H1 (cell line): Measurements from ENCODE around the gene RSAD1. TPM values are rescaled to one million over a fixed set of nuclear protein-coding genes. Genes with fewer than 3 reads are reported as not detected.

Experiments
- CTCF ChIA-PET: fragments of 300-600 bp; sonication (Branson Sonifier 250); formaldehyde crosslinking; loops from one replicate; lab custom pipeline; 2021; ENCODE audit not compliant: partially characterized antibody; lab: Charles Lee
- POLR2A ChIA-PET: fragments of 300-600 bp; sonication (Branson Sonifier 250); formaldehyde crosslinking; loops from one replicate; lab custom pipeline; 2021; ENCODE audit warnings: inconsistent platforms; ENCODE audit not compliant: partially characterized antibody; lab: Charles Lee
- DNase-seq, 2 experiments: peaks; one replicate each; pipeline versions ENCODE4 v3.0.0 to v3.0.0-alpha.2; 2010 to 2022; ENCODE audit warnings: low spot score in 2 of 2, low read depth in 1 of 2, mixed read lengths in 1 of 2
- FAIRE-seq: peaks from 2 replicates; lab custom pipeline; 2011; peaks lifted over from hg19 to GRCh38; lab: Jason Lieb, UNC
- H2AFZ ChIP-seq: 2 replicates; pipeline ENCODE4 v1.8.1; 2012; ENCODE audit warnings: low read length, inconsistent platforms
- H2AK5ac ChIP-seq: 2 replicates; pipeline ENCODE4 v1.6.1; 2013; ENCODE audit warnings: low read depth, low read length
- H2BK120ac ChIP-seq: replicated peaks from 2 replicates; pipeline ENCODE3; 2013; ENCODE audit warnings: low read depth, low read length, inconsistent platforms
- H2BK12ac ChIP-seq: 2 replicates; pipeline ENCODE4 v1.6.1; 2013; ENCODE audit warnings: low read depth, low read length
- H2BK15ac ChIP-seq: 2 replicates; pipeline ENCODE4 v1.6.1; 2013; ENCODE audit warnings: low read length
- H2BK20ac ChIP-seq: 2 replicates; pipeline ENCODE4 v1.6.1; 2013; ENCODE audit warnings: low read length
- H2BK5ac ChIP-seq: 2 replicates; pipeline ENCODE4 v1.6.1; 2013; ENCODE audit warnings: low read depth, low read length
- H3K14ac ChIP-seq: 2 replicates; pipeline ENCODE4 v1.6.1; 2013; ENCODE audit warnings: inconsistent platforms; ENCODE audit not compliant: insufficient read length
- H3K18ac ChIP-seq: 2 replicates; pipeline ENCODE4 v1.6.1; 2013; ENCODE audit warnings: low read length; ENCODE audit errors: extremely low read depth
- H3K23ac ChIP-seq: 2 replicates; pipeline ENCODE4 v1.6.1; 2013; ENCODE audit warnings: inconsistent platforms; ENCODE audit not compliant: insufficient read length
- H3K23me2 ChIP-seq: 2 replicates; pipeline ENCODE4 v1.6.1; 2013; ENCODE audit warnings: low read depth, low read length
- H3K27ac ChIP-seq: 2 replicates; pipeline ENCODE4 v1.6.1; 2011; ENCODE audit warnings: low read depth, low read length, inconsistent platforms
- H3K27me3 ChIP-seq, 4 experiments: replicated peaks in 1 of 4; 1 replicate in 1 of 4; 2 replicates in 3 of 4; pipeline versions ENCODE4 v1.6.1 to v1.8.1; 2011 to 2013; ENCODE audit warnings: low read length in 3 of 4, mild to moderate bottlenecking in 3 of 4, inconsistent platforms in 2 of 4, mixed read lengths in 2 of 4, moderate library complexity in 1 of 4; ENCODE audit not compliant: control insufficient read depth in 3 of 4, insufficient read depth in 3 of 4; ENCODE audit errors: extremely low read depth in 1 of 4
- H3K36me3 ChIP-seq, 4 experiments: 2 replicates each; pipeline versions ENCODE4 v1.6.1 to v1.8.1; 2011 to 2013; ENCODE audit warnings: mild to moderate bottlenecking in 4 of 4, low read length in 3 of 4, moderate library complexity in 2 of 4, control low read depth in 1 of 4, inconsistent platforms in 1 of 4; ENCODE audit not compliant: insufficient read depth in 4 of 4, control insufficient read depth in 2 of 4
- H3K4ac ChIP-seq: replicated peaks from 2 replicates; pipeline ENCODE3; 2013; ENCODE audit warnings: low read length, low read depth, mixed read lengths, inconsistent platforms; ENCODE audit not compliant: insufficient read length
- H3K4me1 ChIP-seq, 4 experiments: replicated peaks in 1 of 4; 1 replicate in 1 of 4; 2 replicates in 3 of 4; pipeline versions ENCODE4 v1.6.1 to v1.8.1; 2011 to 2013; ENCODE audit warnings: low read length in 3 of 4, inconsistent platforms in 2 of 4, mixed read lengths in 1 of 4; ENCODE audit not compliant: insufficient read depth in 4 of 4, control insufficient read depth in 3 of 4
- H3K4me2 ChIP-seq, 2 experiments: 2 replicates each; pipeline versions ENCODE4 v1.6.1 to v1.8.1; 2011 to 2013; ENCODE audit warnings: low read depth in 2 of 2, low read length in 2 of 2, control low read depth in 1 of 2, inconsistent platforms in 1 of 2, mild to moderate bottlenecking in 1 of 2; ENCODE audit not compliant: insufficient read depth in 1 of 2
- H3K4me3 ChIP-seq, 4 experiments: fragments of 200-600, 300-600 bp in 1 of 4; sonication (generic), shearing (Covaris generic), sonication (Bioruptor Twin) in 1 of 4; 2 replicates each; pipeline versions ENCODE4 v1.5.1 to v1.8.1; 2011 to 2016; ENCODE audit warnings: low read length in 4 of 4, low read depth in 3 of 4, control low read depth in 2 of 4, inconsistent platforms in 2 of 4, mild to moderate bottlenecking in 2 of 4, mixed read lengths in 1 of 4, moderate library complexity in 1 of 4; ENCODE audit not compliant: insufficient read depth in 2 of 4; ENCODE audit errors: extremely low read depth in 1 of 4
- H3K56ac ChIP-seq: replicated peaks from 2 replicates; pipeline ENCODE3; 2013; ENCODE audit warnings: low read depth, mild to moderate bottlenecking, mixed read lengths, low read length, inconsistent platforms; ENCODE audit not compliant: insufficient read length
- H3K79me1 ChIP-seq: 2 replicates; pipeline ENCODE4 v1.6.1; 2013; ENCODE audit warnings: low read depth, low read length, control low read depth
- H3K79me2 ChIP-seq, 2 experiments: 2 replicates each; pipeline versions ENCODE4 v1.6.1 to v1.8.1; 2012 to 2013; ENCODE audit warnings: low read length in 2 of 2, mild to moderate bottlenecking in 2 of 2, inconsistent platforms in 1 of 2; ENCODE audit not compliant: insufficient read depth in 2 of 2, control insufficient read depth in 1 of 2
- H3K9ac ChIP-seq, 4 experiments: replicated peaks in 1 of 4; 1 replicate in 1 of 4; 2 replicates in 3 of 4; pipeline versions ENCODE4 v1.6.1 to v1.8.1; 2011 to 2013; ENCODE audit warnings: low read depth in 3 of 4, low read length in 3 of 4, control low read depth in 2 of 4, mild to moderate bottlenecking in 2 of 4, moderate library complexity in 2 of 4, inconsistent platforms in 1 of 4; ENCODE audit errors: extremely low read depth in 1 of 4
- H3K9me3 ChIP-seq, 2 experiments: 2 replicates each; pipeline versions ENCODE4 v1.6.1 to v1.8.1; 2012 to 2013; ENCODE audit warnings: mild to moderate bottlenecking in 2 of 2, moderate library complexity in 2 of 2, control low read depth in 1 of 2, inconsistent platforms in 1 of 2, low read depth in 1 of 2, low read length in 1 of 2, mixed read lengths in 1 of 2; ENCODE audit not compliant: insufficient read depth in 2 of 2
- H4K20me1 ChIP-seq, 2 experiments: replicated peaks in 1 of 2; 2 replicates each; pipeline versions ENCODE3 to v1.8.1; 2011 to 2013; ENCODE audit warnings: inconsistent platforms in 2 of 2, low read length in 2 of 2, mild to moderate bottlenecking in 1 of 2; ENCODE audit not compliant: insufficient read depth in 2 of 2, control insufficient read depth in 1 of 2
- H4K5ac ChIP-seq: 2 replicates; pipeline ENCODE4 v1.6.1; 2013; ENCODE audit warnings: low read length, low read depth, mixed read lengths, inconsistent platforms; ENCODE audit not compliant: insufficient read length
- H4K8ac ChIP-seq: 2 replicates; pipeline ENCODE4 v1.8.0; 2013; ENCODE audit warnings: mild to moderate bottlenecking, moderate library complexity, low read length, inconsistent platforms; ENCODE audit not compliant: insufficient read depth; ENCODE audit errors: extremely low read depth
- H4K91ac ChIP-seq: replicated peaks from 2 replicates; pipeline ENCODE3; 2013; ENCODE audit warnings: low read length, mixed read lengths, inconsistent platforms; ENCODE audit not compliant: insufficient read length
- MAFK ChIP-seq: IDR thresholded peaks from 2 replicates; pipeline ENCODE4 v1.6.1; 2012; ENCODE audit warnings: low read depth, mild to moderate bottlenecking, improper control_type of control experiment, low read length
- RBBP5 ChIP-seq: IDR thresholded peaks from 2 replicates; pipeline ENCODE4 v1.7.1; 2012; ENCODE audit warnings: low read depth, mild to moderate bottlenecking, inconsistent platforms, low read length, moderate library complexity, borderline replicate concordance
- RNF2 ChIP-seq: fragments of 200-900, 300-1000 bp; sonication (generic); IDR thresholded peaks from 2 replicates; pipeline ENCODE4 v1.7.1; 2016; ENCODE audit warnings: borderline replicate concordance, low read depth, mild to moderate bottlenecking, antibody characterized with exemption, low read length; ENCODE audit not compliant: poor library complexity, severe bottlenecking; ENCODE audit errors: missing control alignments
- SAP30 ChIP-seq: fragments of 300-600 bp; sonication (generic); IDR thresholded peaks from 2 replicates; pipeline ENCODE4 v1.7.1; 2012; ENCODE audit warnings: low read length, moderate library complexity, mild to moderate bottlenecking, inconsistent platforms; ENCODE audit not compliant: insufficient read depth, insufficient replicate concordance
- SIN3A ChIP-seq, 2 experiments: IDR thresholded peaks in 1 of 2; conservative IDR thresholded peaks in 1 of 2; 2 replicates each; pipeline ENCODE4 v1.6.1; 2011 to 2012; ENCODE audit warnings: low read length in 2 of 2, improper control_type of control experiment in 1 of 2, low read depth in 1 of 2, mild to moderate bottlenecking in 1 of 2
- YY1 ChIP-seq: IDR thresholded peaks from 2 replicates; pipeline ENCODE4 v1.6.1; 2011; ENCODE audit warnings: low read depth, mild to moderate bottlenecking, low read length
- WGBS, 2 experiments: shearing (Covaris generic) in 1 of 2; methylation state at CpG; one replicate each; pipeline versions ENCODE4 v1.1.6 to v1.1.7; 2013 to 2015; ENCODE audit warnings: low lambda C conversion rate in 2 of 2, mixed read lengths in 2 of 2, inconsistent platforms in 1 of 2, low coverage in 1 of 2, missing lambda C conversion rate in 1 of 2; ENCODE audit not compliant: insufficient replicate concordance in 2 of 2, insufficient coverage in 1 of 2, insufficient read length in 1 of 2; ENCODE audit errors: extremely low coverage in 1 of 2, missing lambda C conversion rate in 1 of 2; 5-methylcytosine and 5-hydroxymethylcytosine counted together
- polyA plus RNA-seq, 7 experiments: library from polyadenylated mRNA; depleted of rRNA in 3 of 7; stranded (reverse) in 5 of 7; unstranded in 2 of 7; fragments of >200 nt in 5 of 7; fragments of 200-250 nt in 2 of 7; gene quantifications; 1 replicate in 5 of 7; 2 replicates in 1 of 7; 4 replicates in 1 of 7; pipeline versions ENCODE4 v1.2.1 to v1.2.3, GENCODE V29; 2011 to 2013; ENCODE audit warnings: missing spikeins in 2 of 7, mixed read lengths in 2 of 7
- total RNA-seq: library from RNA; stranded (reverse); fragmentation: NEBNext Ultra II Directional; extraction: Animal tissue kit (Norgen Biotek cat#: 25700); gene quantifications from 2 replicates; pipeline ENCODE4 v1.2.1, GENCODE V29; 2021
- TF ChIP-seq, protein P1 (sequence below): IDR thresholded peaks from 2 replicates; pipeline ENCODE4 v1.6.1; 2011; ENCODE audit warnings: low read length, improper control_type of control experiment
- TF ChIP-seq, protein P2 (sequence below): IDR thresholded peaks from 2 replicates; pipeline ENCODE4 v1.6.1; 2012; ENCODE audit warnings: low read length, inconsistent platforms

RSAD1 gene
- total and polyA plus RNA-seq, 2 of the 8 experiments (the other 6 are each of a cell fraction or from before 2014, with no cell fraction given) = 17.9 to 33.5 TPM

DNA sequence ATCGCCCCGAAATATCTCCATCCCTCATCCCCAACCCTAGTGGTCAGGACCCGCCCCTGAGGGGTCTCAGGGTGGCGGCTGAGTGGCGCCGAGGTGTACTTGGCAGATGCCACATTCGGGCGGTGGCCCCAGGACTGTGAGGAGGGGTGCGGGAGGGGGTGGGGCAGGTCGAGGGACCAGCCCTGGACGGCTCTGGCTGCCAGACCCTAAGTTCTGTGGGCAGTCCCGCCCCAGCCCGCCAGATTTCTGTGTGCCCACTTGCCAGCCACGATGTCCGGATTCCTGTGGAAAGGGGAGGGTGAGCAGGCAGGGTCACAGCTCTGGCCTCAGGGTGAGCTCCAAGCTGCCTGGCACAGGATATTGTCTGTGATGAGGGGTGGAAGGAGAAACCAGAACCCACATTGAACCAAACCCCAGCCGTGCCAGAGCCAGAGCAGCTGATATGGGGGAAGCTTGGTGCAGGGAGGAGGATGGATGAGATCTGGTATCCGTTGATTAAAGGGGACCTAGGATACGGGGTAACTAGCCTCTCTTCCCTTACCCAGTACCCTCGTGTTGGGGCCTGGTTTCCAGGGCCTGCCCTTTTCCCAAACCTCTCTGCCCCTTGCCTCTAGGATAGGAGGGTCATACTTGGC, 8.9 kb upstream of the RSAD1 start:
- H4K5ac ChIP-seq = no peak overlapping the region
- H3K14ac ChIP-seq = no peak overlapping the region
- no peak overlapping the region for H3K56ac ChIP-seq
- no peak overlapping the region for H3K18ac ChIP-seq
- H2BK20ac ChIP-seq = no peak overlapping the region
- H2BK15ac ChIP-seq = no peak overlapping the region
- H4K91ac ChIP-seq = no peak overlapping the region
- no peaks in the 10 kb centered on the region for H3K36me3 ChIP-seq
- no peak overlapping the region for H4K8ac ChIP-seq
- no peaks in the 10 kb centered on the region for H3K9me3 ChIP-seq
- H3K4ac ChIP-seq = no peak overlapping the region
- H3K23me2 ChIP-seq = peaks cover 7% of the 10 kb centered on the region; the same call in 1 of the 2 replicates
- no peak overlapping the region for H3K23ac ChIP-seq
- no peaks in the 10 kb centered on the region for H3K79me2 ChIP-seq
- H3K4me3 ChIP-seq = peak overlapping the region in 1 of 4 experiments; percentile 62; a peak in 2 of 8 replicates
- H2AK5ac ChIP-seq = no peak overlapping the region
- ChIA-PET CTCF (interaction anchor here (0.9 to 8.8 kb wide), 4 partner anchors 30 to 157 kb away, joined by 3 to 49 read pairs (median 4); partner anchors contain the start of gene LRRC59), POLR2A (interaction anchor here (0.7 to 2.4 kb wide), 4 partner anchors 9 to 136 kb away, joined by 3 to 10 read pairs (median 3); partner anchors contain the start of genes LRRC59 and RSAD1)
- DNase-seq (no peak), FAIRE-seq (no peak)
- peaks cover 0 to 8% of the 10 kb centered on the region in 2 experiments for H4K20me1 ChIP-seq
- H3K27ac ChIP-seq = no peak overlapping the region
- H3K9ac ChIP-seq = no peak overlapping the region
- no peak overlapping the region for H2BK5ac ChIP-seq
- no peak overlapping the region for H2AFZ ChIP-seq
- H2BK120ac ChIP-seq = no peak overlapping the region
- H2BK12ac ChIP-seq = no peak overlapping the region
- peaks cover 8 to 39% (median 27%) of the 10 kb centered on the region in 4 experiments; a peak in 6 of 7 replicates for H3K27me3 ChIP-seq
- H3K4me2 ChIP-seq = peak overlapping the region; percentile 75 to 90; a peak in 3 of 4 replicates
- WGBS, 2 experiments = 77% methylated on average over 12 of the region's 19 CpGs; no CpG with 5 or more reads in 1 of the 2 experiments
- H3K79me1 ChIP-seq = no peaks in the 10 kb centered on the region
- H3K4me1 ChIP-seq = peaks cover 0 to 17% (median 7%) of the 10 kb centered on the region in 4 experiments; a peak in 6 of 7 replicates
- TF ChIP-seq, protein P1, sequence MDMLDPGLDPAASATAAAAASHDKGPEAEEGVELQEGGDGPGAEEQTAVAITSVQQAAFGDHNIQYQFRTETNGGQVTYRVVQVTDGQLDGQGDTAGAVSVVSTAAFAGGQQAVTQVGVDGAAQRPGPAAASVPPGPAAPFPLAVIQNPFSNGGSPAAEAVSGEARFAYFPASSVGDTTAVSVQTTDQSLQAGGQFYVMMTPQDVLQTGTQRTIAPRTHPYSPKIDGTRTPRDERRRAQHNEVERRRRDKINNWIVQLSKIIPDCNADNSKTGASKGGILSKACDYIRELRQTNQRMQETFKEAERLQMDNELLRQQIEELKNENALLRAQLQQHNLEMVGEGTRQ = no peak
- TF ChIP-seq MAFK (no peak), RBBP5 (no peak), YY1 (no peak), SAP30 (no peak), RNF2 (no peak), SIN3A (conservative IDR thresholded peaks at IDR 0.05 in 1 of 2, IDR thresholded peaks at IDR 0.05 in 1 of 2; ENCODE audit: low read depth in 1 of 2, low read length in 2 of 2) (no peak)
- TF ChIP-seq, protein P2, sequence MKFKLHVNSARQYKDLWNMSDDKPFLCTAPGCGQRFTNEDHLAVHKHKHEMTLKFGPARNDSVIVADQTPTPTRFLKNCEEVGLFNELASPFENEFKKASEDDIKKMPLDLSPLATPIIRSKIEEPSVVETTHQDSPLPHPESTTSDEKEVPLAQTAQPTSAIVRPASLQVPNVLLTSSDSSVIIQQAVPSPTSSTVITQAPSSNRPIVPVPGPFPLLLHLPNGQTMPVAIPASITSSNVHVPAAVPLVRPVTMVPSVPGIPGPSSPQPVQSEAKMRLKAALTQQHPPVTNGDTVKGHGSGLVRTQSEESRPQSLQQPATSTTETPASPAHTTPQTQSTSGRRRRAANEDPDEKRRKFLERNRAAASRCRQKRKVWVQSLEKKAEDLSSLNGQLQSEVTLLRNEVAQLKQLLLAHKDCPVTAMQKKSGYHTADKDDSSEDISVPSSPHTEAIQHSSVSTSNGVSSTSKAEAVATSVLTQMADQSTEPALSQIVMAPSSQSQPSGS = no peak
